Measurements from ENCODE around the gene PRUNE1. TPM values are rescaled to one million over a fixed set of nuclear protein-coding genes. Genes with fewer than 3 reads are reported as not detected.

Gene PRUNE1
- total RNA-seq, 1 experiment from 2014 or later = 19.3 TPM

GRCh38 chr1:151000408-151000807, 7.8 kb upstream of the PRUNE1 start:
- Histone ChIP-seq H3K9me3 (ENCODE audit: low read depth, low read length, poor library complexity, severe bottlenecking) (no peaks in the 10 kb centered on the region), H3K36me3 (ENCODE audit: insufficient read depth, low read length, poor library complexity, severe bottlenecking) (peaks cover 2% of the 10 kb centered on the region), H3K4me3 (ENCODE audit: low read depth, low read length, poor library complexity, severe bottlenecking) (no peak overlapping the region), H3K27ac (ENCODE audit: low read depth, low read length, poor library complexity, severe bottlenecking) (no peak overlapping the region), H3K4me1 (ENCODE audit: insufficient read depth, low read length, poor library complexity, severe bottlenecking) (peaks cover 2% of the 10 kb centered on the region), H3K27me3 (replicated peaks; ENCODE audit: insufficient read depth, low read depth, low read length, poor library complexity) (no peaks in the 10 kb centered on the region)
- TF ChIP-seq CTCF (conservative IDR thresholded peaks at IDR 0.05; ENCODE audit: low read depth, low read length) (no peak), EZH2 (IDR thresholded peaks at IDR 0.05; ENCODE audit: borderline replicate concordance, low read depth, low read length, poor library complexity, severe bottlenecking) (no peak)
- no TSS peak for BruUV-seq (replicated peaks)
- DNase-seq (ENCODE audit: low spot score) = no peak
- ChIA-PET CTCF (no interaction called here), POLR2A (ENCODE audit: low non-redundant PET) (interaction anchor here (0.6 kb wide), 1 partner anchor 22 kb away, joined by 3 read pairs; no protein-coding TSS in a partner anchor)
- intact Hi-C loops (cut with micrococcal nuclease; ENCODE audit: unreplicated experiment) = no loop called here

GRCh38 chr1:151001602-151002001, 6.6 kb upstream of the PRUNE1 start:
- no TSS peak for BruUV-seq (replicated peaks)
- DNase-seq (ENCODE audit: low spot score) = no peak

GRCh38 chr1:151002051-151002450, 6.2 kb upstream of the PRUNE1 start:
- intact Hi-C loops (cut with micrococcal nuclease; ENCODE audit: unreplicated experiment) = no loop called here
- ChIA-PET CTCF (no interaction called here), POLR2A (ENCODE audit: low non-redundant PET) (interaction anchor here (0.6 kb wide), 1 partner anchor 274 kb away, joined by 9 read pairs; no protein-coding TSS in a partner anchor)
- TF ChIP-seq CTCF (conservative IDR thresholded peaks at IDR 0.05; ENCODE audit: low read depth, low read length) (no peak), EZH2 (IDR thresholded peaks at IDR 0.05; ENCODE audit: borderline replicate concordance, low read depth, low read length, poor library complexity, severe bottlenecking) (no peak)
- Histone ChIP-seq H3K27ac (ENCODE audit: low read depth, low read length, poor library complexity, severe bottlenecking) (no peak overlapping the region), H3K9me3 (ENCODE audit: low read depth, low read length, poor library complexity, severe bottlenecking) (no peaks in the 10 kb centered on the region), H3K4me1 (ENCODE audit: insufficient read depth, low read length, poor library complexity, severe bottlenecking) (peaks cover 8% of the 10 kb centered on the region), H3K27me3 (replicated peaks; ENCODE audit: insufficient read depth, low read depth, low read length, poor library complexity) (no peaks in the 10 kb centered on the region), H3K4me3 (ENCODE audit: low read depth, low read length, poor library complexity, severe bottlenecking) (no peak overlapping the region), H3K36me3 (ENCODE audit: insufficient read depth, low read length, poor library complexity, severe bottlenecking) (peaks cover 2% of the 10 kb centered on the region)
- no TSS peak for BruUV-seq (replicated peaks)
- no peak for DNase-seq (ENCODE audit: low spot score)

More at GRCh38 chr1:151001602-151002001, 6.6 kb upstream of the PRUNE1 start:
- CTCF ChIA-PET = no interaction called here
- intact Hi-C loops (cut with micrococcal nuclease; ENCODE audit: unreplicated experiment) = no loop called here
- H3K27me3 ChIP-seq (replicated peaks; ENCODE audit: insufficient read depth, low read depth, low read length, poor library complexity) = no peaks in the 10 kb centered on the region
- no peak overlapping the region for H3K4me3 ChIP-seq (ENCODE audit: low read depth, low read length, poor library complexity, severe bottlenecking)
- peaks cover 2% of the 10 kb centered on the region for H3K36me3 ChIP-seq (ENCODE audit: insufficient read depth, low read length, poor library complexity, severe bottlenecking)
- TF ChIP-seq CTCF (conservative IDR thresholded peaks at IDR 0.05; ENCODE audit: low read depth, low read length) (no peak), EZH2 (IDR thresholded peaks at IDR 0.05; ENCODE audit: borderline replicate concordance, low read depth, low read length, poor library complexity, severe bottlenecking) (no peak)
- peaks cover 5% of the 10 kb centered on the region for H3K4me1 ChIP-seq (ENCODE audit: insufficient read depth, low read length, poor library complexity, severe bottlenecking)
- H3K27ac ChIP-seq (ENCODE audit: low read depth, low read length, poor library complexity, severe bottlenecking) = no peak overlapping the region
- POLR2A ChIA-PET (ENCODE audit: low non-redundant PET) = interaction anchor here (0.6 kb wide), 1 partner anchor 21 kb away, joined by 3 read pairs; no protein-coding TSS in a partner anchor
- H3K9me3 ChIP-seq (ENCODE audit: low read depth, low read length, poor library complexity, severe bottlenecking) = no peaks in the 10 kb centered on the region
